HG02981 (cell line): ENCODE measurements around the gene UQCRFS1.

ENCODE experiments used
- ATAC-seq: cut with Tn5 transposase; IDR thresholded peaks from one replicate; pipeline ENCODE4 v1.9.1; 2021; ENCODE audit warnings: mild to moderate bottlenecking, moderate library complexity; ENCODE audit not compliant: unreplicated experiment

UQCRFS1 gene

DNA sequence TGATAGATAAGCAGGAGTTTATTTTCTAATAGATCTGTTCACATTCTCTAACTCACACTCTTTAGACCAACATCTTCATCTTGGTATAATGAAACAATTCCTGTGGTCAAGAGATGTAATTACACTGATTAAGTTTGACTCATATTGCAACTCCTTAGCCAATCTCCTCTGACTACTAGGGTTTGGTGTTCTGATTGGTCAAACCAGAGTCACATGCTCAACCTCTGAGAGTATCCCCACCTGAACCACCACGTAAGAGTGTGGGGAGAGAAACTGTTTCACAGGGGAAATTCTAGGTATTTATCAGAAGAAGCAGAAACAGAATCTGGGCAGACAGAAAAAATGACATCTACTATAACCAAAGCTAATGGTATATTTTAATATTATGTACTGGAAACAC lies 42.4 kb downstream of the UQCRFS1 start:
- ATAC-seq = no peak

DNA sequence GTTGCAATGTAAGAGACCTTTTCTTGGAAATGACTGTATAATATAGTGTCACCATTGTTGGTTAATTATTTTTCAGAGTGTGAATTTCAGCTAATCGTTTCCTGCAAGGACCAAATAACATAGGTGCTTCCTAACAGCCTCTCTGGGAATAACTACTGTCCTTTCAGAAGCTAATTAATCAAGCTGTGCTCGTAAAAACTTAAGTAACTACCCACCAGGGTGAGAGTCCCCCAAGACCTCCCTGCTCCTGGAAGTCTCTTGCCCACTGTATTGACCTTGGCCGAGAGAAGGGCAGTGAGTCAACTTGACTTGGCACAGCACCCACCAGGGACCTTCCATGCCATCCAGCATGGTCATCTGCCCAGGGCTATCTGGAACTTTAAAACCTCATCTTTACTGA lies 50.3 kb downstream of the UQCRFS1 start:
- ATAC-seq = no peak

DNA sequence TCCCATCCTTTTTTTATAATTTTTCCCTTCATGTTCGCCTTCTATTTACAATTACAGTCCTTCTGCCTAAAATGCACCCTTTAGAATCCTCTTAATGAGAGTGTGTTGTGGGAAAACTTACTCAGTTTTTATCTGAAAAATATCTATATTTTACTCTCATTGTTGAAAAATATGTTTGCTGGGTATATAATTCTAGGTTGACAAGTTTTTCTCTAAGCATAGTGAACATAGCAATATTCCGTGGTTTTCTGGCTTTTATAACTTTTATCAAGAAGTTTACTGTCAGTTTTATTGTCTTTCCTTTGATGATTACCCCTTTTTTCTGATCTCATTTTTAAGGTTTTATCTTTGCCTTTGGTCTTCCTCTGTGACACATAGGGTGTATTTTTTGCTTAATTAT lies 57.3 kb downstream of the UQCRFS1 start:
- ATAC-seq = no peak
